ENCODE data around the gene NELL2.

Gene NELL2

GRCh38 chr12:44627387-44628166 lies 248.5 kb downstream of the NELL2 start:
- Histone ChIP-seq H3K14ac (ENCODE audit: low read length) (no peak overlapping the region), H3K4me2 (ENCODE audit: insufficient read depth, low read length, poor library complexity, severe bottlenecking) (no peak overlapping the region), H2AK5ac (ENCODE audit: low read depth, low read length) (no peak overlapping the region), H3K23ac (ENCODE audit: low read depth, low read length, poor library complexity) (no peak overlapping the region), H2BK5ac (ENCODE audit: low read length) (no peak overlapping the region), H2BK12ac (ENCODE audit: low read length) (no peak overlapping the region), H3K4me1 (ENCODE audit: control insufficient read depth in 2 of 2, insufficient read depth in 1 of 2, low read depth in 1 of 2, low read length in 2 of 2) (peaks cover 5% of the 10 kb centered on the region in 2 donors), H3K27me3 (ENCODE audit: control insufficient read depth in 3 of 3, insufficient read depth in 3 of 3, low read depth in 1 of 3, low read length in 3 of 3) (no peaks in the 10 kb centered on the region), H2BK120ac (ENCODE audit: low read depth, low read length) (no peak overlapping the region), H3K9ac (ENCODE audit: low read depth, low read length, poor library complexity) (no peak overlapping the region), H4K8ac (ENCODE audit: low read depth, low read length) (no peak overlapping the region), H3K9me3 (replicated peaks in 1 of 2; ENCODE audit: control insufficient read depth in 2 of 2, insufficient read depth in 1 of 2, low read depth in 1 of 2, low read length in 2 of 2) (no peaks in the 10 kb centered on the region), H3K4ac (ENCODE audit: low read length) (no peak overlapping the region), H2BK15ac (ENCODE audit: low read length) (no peak overlapping the region), H3K36me3 (replicated peaks in 1 of 2; ENCODE audit: control insufficient read depth in 2 of 2, insufficient read depth in 2 of 2, low read length in 2 of 2) (peaks cover 0 to 6% of the 10 kb centered on the region in 2 donors), H4K91ac (ENCODE audit: low read depth, low read length, poor library complexity) (no peak overlapping the region), H3K4me3 (ENCODE audit: low read length in 2 of 2) (no peak overlapping the region), H3K18ac (ENCODE audit: low read length) (no peak overlapping the region), H3K79me1 (ENCODE audit: low read depth, low read length) (no peaks in the 10 kb centered on the region), H2AFZ (ENCODE audit: low read length) (no peak overlapping the region), H3K27ac (replicated peaks; ENCODE audit: low read length) (no peak overlapping the region)
- no CpG with 5 or more reads among the region's 5 CpGs for WGBS, 2 donors (ENCODE audit: extremely low coverage in 2 of 2, insufficient read length in 2 of 2, insufficient replicate concordance in 1 of 2)
- no peak for DNase-seq (ENCODE audit: low spot score)

DNA sequence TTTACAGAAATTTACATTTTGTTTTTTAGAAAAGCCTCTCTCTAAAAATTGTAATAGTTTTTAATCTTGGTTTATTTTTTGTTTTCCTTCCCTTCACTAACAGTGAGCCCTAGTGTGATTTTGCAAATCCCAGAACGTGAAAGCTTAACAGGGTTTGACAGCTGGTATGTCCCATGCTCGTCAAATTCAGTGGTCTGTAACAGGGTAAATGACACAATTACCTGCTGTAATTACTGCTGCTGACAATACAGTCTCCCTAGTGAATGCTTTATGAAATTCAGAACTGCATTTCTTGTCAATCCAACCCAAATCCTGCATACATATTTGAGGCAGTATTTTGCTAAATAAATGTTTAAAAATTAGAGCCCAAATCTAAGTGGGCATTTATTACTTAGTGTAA lies 249.2 kb downstream of the NELL2 start:
- H4K8ac ChIP-seq (ENCODE audit: low read depth, low read length) = no peak overlapping the region
- no peak overlapping the region for H3K4me3 ChIP-seq (ENCODE audit: low read length in 2 of 2)
- no peak overlapping the region for H2BK12ac ChIP-seq (ENCODE audit: low read length)
- H2BK5ac ChIP-seq (ENCODE audit: low read length) = no peak overlapping the region
- peaks cover 0 to 9% of the 10 kb centered on the region in 2 donors for H3K36me3 ChIP-seq (replicated peaks in 1 of 2; ENCODE audit: control insufficient read depth in 2 of 2, insufficient read depth in 2 of 2, low read length in 2 of 2)
- H4K91ac ChIP-seq (ENCODE audit: low read depth, low read length, poor library complexity) = no peak overlapping the region
- no peak overlapping the region for H3K14ac ChIP-seq (ENCODE audit: low read length)
- H3K18ac ChIP-seq (ENCODE audit: low read length) = no peak overlapping the region
- H2AK5ac ChIP-seq (ENCODE audit: low read depth, low read length) = no peak overlapping the region
- H3K79me1 ChIP-seq (ENCODE audit: low read depth, low read length) = no peaks in the 10 kb centered on the region
- H3K4me1 ChIP-seq (ENCODE audit: control insufficient read depth in 2 of 2, insufficient read depth in 1 of 2, low read depth in 1 of 2, low read length in 2 of 2) = peaks cover 5% of the 10 kb centered on the region in 2 donors
- no peak overlapping the region for H2BK120ac ChIP-seq (ENCODE audit: low read depth, low read length)
- H3K23ac ChIP-seq (ENCODE audit: low read depth, low read length, poor library complexity) = no peak overlapping the region
- no peaks in the 10 kb centered on the region for H3K9me3 ChIP-seq (replicated peaks in 1 of 2; ENCODE audit: control insufficient read depth in 2 of 2, insufficient read depth in 1 of 2, low read depth in 1 of 2, low read length in 2 of 2)
- no peak for DNase-seq (ENCODE audit: low spot score)
- no peak overlapping the region for H2AFZ ChIP-seq (ENCODE audit: low read length)
- H3K9ac ChIP-seq (ENCODE audit: low read depth, low read length, poor library complexity) = no peak overlapping the region
- H3K4ac ChIP-seq (ENCODE audit: low read length) = no peak overlapping the region
- H2BK15ac ChIP-seq (ENCODE audit: low read length) = no peak overlapping the region
- WGBS, 2 donors (ENCODE audit: extremely low coverage in 2 of 2, insufficient read length in 2 of 2, insufficient replicate concordance in 1 of 2) = no CpG with 5 or more reads among the region's 2 CpGs
- H3K27ac ChIP-seq (replicated peaks; ENCODE audit: low read length) = no peak overlapping the region
- no peaks in the 10 kb centered on the region for H3K27me3 ChIP-seq (ENCODE audit: control insufficient read depth in 3 of 3, insufficient read depth in 3 of 3, low read depth in 1 of 3, low read length in 3 of 3)
- no peak overlapping the region for H3K4me2 ChIP-seq (ENCODE audit: insufficient read depth, low read length, poor library complexity, severe bottlenecking)

DNA sequence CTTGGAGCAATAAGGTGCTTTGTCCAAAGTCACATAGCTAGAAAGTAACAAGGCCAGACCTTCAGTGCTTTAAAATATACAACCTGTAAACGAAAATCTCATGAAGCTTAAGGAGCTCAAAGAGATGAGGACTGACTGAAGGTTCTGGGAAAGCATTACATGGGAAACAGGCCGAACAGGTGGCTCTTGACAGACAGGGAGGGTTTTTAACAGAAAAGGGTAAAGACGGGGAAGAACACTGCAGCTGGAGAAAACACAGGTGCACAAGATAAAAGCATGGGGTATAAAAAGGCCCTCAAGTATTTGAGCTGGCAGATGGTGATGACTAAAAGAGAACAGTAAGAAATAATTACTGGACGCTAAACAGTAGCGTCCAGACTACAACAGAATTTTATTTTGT lies 257.2 kb downstream of the NELL2 start:
- Histone ChIP-seq H3K9ac (ENCODE audit: low read depth, low read length, poor library complexity) (no peak overlapping the region), H2BK5ac (ENCODE audit: low read length) (no peak overlapping the region), H3K23ac (ENCODE audit: low read depth, low read length, poor library complexity) (no peak overlapping the region), H3K4me1 (ENCODE audit: control insufficient read depth in 2 of 2, insufficient read depth in 1 of 2, low read depth in 1 of 2, low read length in 2 of 2) (peaks cover 6 to 20% of the 10 kb centered on the region in 2 donors), H3K79me1 (ENCODE audit: low read depth, low read length) (no peaks in the 10 kb centered on the region), H2BK12ac (ENCODE audit: low read length) (no peak overlapping the region), H2BK15ac (ENCODE audit: low read length) (no peak overlapping the region), H4K8ac (ENCODE audit: low read depth, low read length) (no peak overlapping the region), H3K4ac (ENCODE audit: low read length) (no peak overlapping the region), H4K91ac (ENCODE audit: low read depth, low read length, poor library complexity) (no peak overlapping the region), H3K9me3 (replicated peaks in 1 of 2; ENCODE audit: control insufficient read depth in 2 of 2, insufficient read depth in 1 of 2, low read depth in 1 of 2, low read length in 2 of 2) (peaks cover 0 to 12% of the 10 kb centered on the region in 2 donors), H2AK5ac (ENCODE audit: low read depth, low read length) (no peak overlapping the region), H3K4me3 (ENCODE audit: low read length in 2 of 2) (no peak overlapping the region), H3K36me3 (replicated peaks in 1 of 2; ENCODE audit: control insufficient read depth in 2 of 2, insufficient read depth in 2 of 2, low read length in 2 of 2) (peaks cover 0 to 6% of the 10 kb centered on the region in 2 donors), H3K27ac (replicated peaks; ENCODE audit: low read length) (peak overlapping the region; percentile 90), H2AFZ (ENCODE audit: low read length) (no peak overlapping the region), H3K18ac (ENCODE audit: low read length) (no peak overlapping the region), H3K14ac (ENCODE audit: low read length) (no peak overlapping the region), H3K27me3 (ENCODE audit: control insufficient read depth in 3 of 3, insufficient read depth in 3 of 3, low read depth in 1 of 3, low read length in 3 of 3) (no peaks in the 10 kb centered on the region), H2BK120ac (ENCODE audit: low read depth, low read length) (no peak overlapping the region), H3K4me2 (ENCODE audit: insufficient read depth, low read length, poor library complexity, severe bottlenecking) (no peak overlapping the region)
- no CpG with 5 or more reads among the region's 5 CpGs for WGBS, 2 donors (ENCODE audit: extremely low coverage in 2 of 2, insufficient read length in 2 of 2, insufficient replicate concordance in 1 of 2)
- peak; percentile 30 for DNase-seq (ENCODE audit: low spot score)

- Histone ChIP-seq H3K14ac (ENCODE audit: low read length) (no peak overlapping the region), H2BK12ac (ENCODE audit: low read length) (no peak overlapping the region), H4K8ac (ENCODE audit: low read depth, low read length) (no peak overlapping the region), H3K36me3 (replicated peaks in 1 of 2; ENCODE audit: control insufficient read depth in 2 of 2, insufficient read depth in 2 of 2, low read length in 2 of 2) (peaks cover 0 to 2% of the 10 kb centered on the region in 2 donors), H3K4me2 (ENCODE audit: insufficient read depth, low read length, poor library complexity, severe bottlenecking) (no peak overlapping the region), H3K27ac (replicated peaks; ENCODE audit: low read length) (no peak overlapping the region), H4K91ac (ENCODE audit: low read depth, low read length, poor library complexity) (no peak overlapping the region), H3K4me1 (ENCODE audit: control insufficient read depth in 2 of 2, insufficient read depth in 1 of 2, low read depth in 1 of 2, low read length in 2 of 2) (peaks cover 6 to 20% of the 10 kb centered on the region in 2 donors), H2AK5ac (ENCODE audit: low read depth, low read length) (no peak overlapping the region), H3K18ac (ENCODE audit: low read length) (no peak overlapping the region), H3K9me3 (replicated peaks in 1 of 2; ENCODE audit: control insufficient read depth in 2 of 2, insufficient read depth in 1 of 2, low read depth in 1 of 2, low read length in 2 of 2) (peaks cover 0 to 11% of the 10 kb centered on the region in 2 donors), H2BK120ac (ENCODE audit: low read depth, low read length) (no peak overlapping the region), H2BK5ac (ENCODE audit: low read length) (no peak overlapping the region), H3K4ac (ENCODE audit: low read length) (no peak overlapping the region), H3K27me3 (ENCODE audit: control insufficient read depth in 3 of 3, insufficient read depth in 3 of 3, low read depth in 1 of 3, low read length in 3 of 3) (no peaks in the 10 kb centered on the region), H3K9ac (ENCODE audit: low read depth, low read length, poor library complexity) (no peak overlapping the region), H2AFZ (ENCODE audit: low read length) (no peak overlapping the region), H3K79me1 (ENCODE audit: low read depth, low read length) (no peaks in the 10 kb centered on the region), H3K4me3 (ENCODE audit: low read length in 2 of 2) (no peak overlapping the region), H2BK15ac (ENCODE audit: low read length) (no peak overlapping the region), H3K23ac (ENCODE audit: low read depth, low read length, poor library complexity) (no peak overlapping the region)
- no CpG with 5 or more reads among the region's 3 CpGs for WGBS, 2 donors (ENCODE audit: extremely low coverage in 2 of 2, insufficient read length in 2 of 2, insufficient replicate concordance in 1 of 2)
- no peak for DNase-seq (ENCODE audit: low spot score)
Observed at GRCh38 chr12:44616402-44616801, 259.7 kb downstream of the NELL2 start.
